SH-SY5Y (cell line): ENCODE measurements around the gene MAPKAPK3.

ENCODE experiments used
- GATA2 ChIP-seq: IDR thresholded peaks from 2 replicates; pipeline ENCODE4 v1.6.1; 2011; ENCODE audit warnings: mild to moderate bottlenecking, low read depth, low read length
- GATA3 ChIP-seq: IDR thresholded peaks from 2 replicates; pipeline ENCODE4 v1.6.1; 2011; ENCODE audit warnings: low read depth, mild to moderate bottlenecking, low read length, moderate library complexity

DNA sequence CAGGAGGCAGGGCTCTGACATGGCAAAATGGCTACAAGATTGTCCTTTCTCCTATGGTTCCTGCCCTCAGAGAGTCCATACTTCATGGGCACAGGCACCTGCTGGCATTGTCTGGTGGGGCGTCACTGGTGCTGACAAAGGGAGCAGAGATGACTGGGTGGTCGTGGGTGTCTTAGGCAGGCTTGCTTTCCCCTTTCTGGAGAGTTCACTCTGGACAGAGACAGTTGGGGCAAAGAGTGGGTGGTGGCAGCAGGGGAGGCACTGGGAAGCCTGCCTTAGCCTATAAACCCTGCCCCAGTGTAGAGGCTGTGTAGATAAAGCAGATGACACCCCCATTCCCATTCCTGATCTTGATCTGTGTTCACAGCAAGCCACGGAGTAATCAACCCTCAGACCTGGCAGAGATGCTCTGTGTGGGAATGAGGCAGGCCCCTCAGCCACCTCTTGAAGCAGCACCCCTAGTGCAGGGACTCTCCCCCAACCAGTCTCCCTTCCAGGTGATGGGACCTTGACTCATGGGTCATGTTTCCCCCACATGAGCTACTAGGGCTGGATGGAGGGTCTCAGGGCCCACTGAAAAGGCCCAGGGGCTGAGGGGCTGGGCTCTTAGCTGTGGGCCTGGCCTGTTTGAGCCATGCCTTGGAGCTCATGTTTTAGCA, 37.1 kb downstream of the MAPKAPK3 start:
- TF ChIP-seq GATA2 (no peak), GATA3 (no peak)
